HepG2 (cell line): ENCODE results near the gene RAB40C. TPM values are rescaled to one million over a fixed set of nuclear protein-coding genes. Genes with fewer than 3 reads are reported as not detected.

Experiments
- ATAD3A ChIP-seq: sonication (generic); formaldehyde crosslinking; IDR thresholded peaks from 2 replicates; pipeline ENCODE4 v1.4.0; 2020; ENCODE audit warnings: missing genetic modification reagents
- BRCA1 ChIP-seq: sonication (generic); formaldehyde crosslinking; IDR thresholded peaks from 2 replicates; pipeline ENCODE4 v1.4.0; 2020; ENCODE audit warnings: missing genetic modification reagents
- CEBPG ChIP-seq: IDR thresholded peaks from 2 replicates; pipeline ENCODE4 v1.6.1; 2016
- HHEX ChIP-seq: IDR thresholded peaks from 2 replicates; pipeline ENCODE4 v1.6.1; 2016; ENCODE audit warnings: control low read depth
- MEF2D ChIP-seq: sonication (generic); formaldehyde crosslinking; IDR thresholded peaks from 2 replicates; pipeline ENCODE4 v1.5.1; 2020; ENCODE audit warnings: mild to moderate bottlenecking, missing genetic modification reagents
- NAIF1 ChIP-seq: sonication (generic); formaldehyde crosslinking; IDR thresholded peaks from 2 replicates; pipeline ENCODE4 v1.5.0; 2020; ENCODE audit warnings: mild to moderate bottlenecking, missing genetic modification reagents, borderline replicate concordance
- NFYC ChIP-seq: IDR thresholded peaks from 2 replicates; pipeline ENCODE4 v1.6.1; 2016; ENCODE audit warnings: missing genetic modification reagents, missing compliant biosample characterization
- PTBP1 ChIP-seq: fragments of 200-400 bp; formaldehyde crosslinking; IDR thresholded peaks from 2 replicates; pipeline ENCODE4 v1.6.1; 2018; ENCODE audit warnings: low read length, low read depth; ENCODE audit not compliant: poor library complexity, severe bottlenecking
- RFX1 ChIP-seq: fragments of 450-650 bp; IDR thresholded peaks from 2 replicates; pipeline ENCODE4 v1.6.1; 2017
- RFXANK ChIP-seq: IDR thresholded peaks from 2 replicates; pipeline ENCODE4 v1.6.1; 2016
- TSC22D2 ChIP-seq: sonication (generic); formaldehyde crosslinking; IDR thresholded peaks from 2 replicates; pipeline ENCODE4 v1.5.1; 2020; ENCODE audit warnings: missing genetic modification reagents, mild to moderate bottlenecking, borderline replicate concordance
- ZKSCAN8 ChIP-seq: IDR thresholded peaks from 2 replicates; pipeline ENCODE4 v1.6.1; 2016; ENCODE audit warnings: borderline replicate concordance, missing genetic modification reagents, missing compliant biosample characterization
- ZNF382 ChIP-seq: sonication (generic); formaldehyde crosslinking; IDR thresholded peaks from 2 replicates; pipeline ENCODE4 v1.5.0; 2020; ENCODE audit warnings: missing genetic modification reagents, mild to moderate bottlenecking, borderline replicate concordance
- ZNF446 ChIP-seq: sonication (generic); formaldehyde crosslinking; IDR thresholded peaks from 2 replicates; pipeline ENCODE4 v1.5.0; 2020; ENCODE audit warnings: mild to moderate bottlenecking, missing genetic modification reagents
- ZNF549 ChIP-seq: sonication (generic); formaldehyde crosslinking; IDR thresholded peaks from 2 replicates; pipeline ENCODE4 v1.5.0; 2020; ENCODE audit warnings: missing genetic modification reagents
- ZNF619 ChIP-seq: sonication (generic); formaldehyde crosslinking; IDR thresholded peaks from 2 replicates; pipeline ENCODE4 v1.4.0; 2020; ENCODE audit warnings: mild to moderate bottlenecking, missing genetic modification reagents
- ZNF770 ChIP-seq: sonication (generic); formaldehyde crosslinking; IDR thresholded peaks from 2 replicates; pipeline ENCODE4 v1.5.0; 2020; ENCODE audit warnings: mild to moderate bottlenecking, missing genetic modification reagents
- polyA plus RNA-seq, 8 experiments: library from polyadenylated mRNA; depleted of rRNA in 3 of 8; stranded (reverse) in 7 of 8; unstranded in 1 of 8; fragments of >200 nt; fragmentation: Illumina TruSeq in 4 of 8; extraction: Trizol in 4 of 8; gene quantifications; 2 replicates each; pipeline versions ENCODE4 v1.2.1 to v1.2.3, GENCODE V29; 2011 to 2016; ENCODE audit warnings: low read depth in 4 of 8, missing spikeins in 1 of 8, mixed read lengths in 1 of 8; ENCODE audit not compliant: insufficient read depth in 1 of 8
- total RNA-seq, 5 experiments: library from RNA; depleted of rRNA; stranded (reverse); fragments of >200 nt; fragmentation: Illumina TruSeq; extraction: Trizol; gene quantifications; 2 replicates each; pipeline ENCODE4 v1.2.3, GENCODE V29; 2016; ENCODE audit warnings: low read depth in 1 of 5
- TF ChIP-seq, protein P1 (sequence below): sonication (generic); formaldehyde crosslinking; IDR thresholded peaks from 2 replicates; pipeline ENCODE4 v1.4.0; 2020; ENCODE audit warnings: mild to moderate bottlenecking, missing genetic modification reagents, borderline replicate concordance
- TF ChIP-seq, protein P2 (sequence below): sonication (generic); formaldehyde crosslinking; IDR thresholded peaks from 2 replicates; pipeline ENCODE4 v1.4.0; 2020; ENCODE audit warnings: missing genetic modification reagents
- TF ChIP-seq, protein P3 (sequence below): sonication (generic); formaldehyde crosslinking; IDR thresholded peaks from 2 replicates; pipeline ENCODE4 v1.4.0; 2020; ENCODE audit warnings: mild to moderate bottlenecking, missing genetic modification reagents

Gene RAB40C
- total and polyA plus RNA-seq, 2 of the 13 experiments (the other 11 are each of a cell fraction or from before 2014, with no cell fraction given): 7.7 to 11.5 TPM

GRCh38 chr16:642189-643049 lies 52.6 kb downstream of the RAB40C start (continued):
- TF ChIP-seq NAIF1 (no peak), ZNF549 (CRISPR knock-in tag) (no peak), ZKSCAN8 (no peak), TSC22D2 (CRISPR knock-in tag) (peak; percentile 79; the same call in 1 of the 2 replicates), HHEX (CRISPR knock-in tag) (no peak), ZNF770 (peak; percentile 9; the same call in 1 of the 2 replicates), BRCA1 (no peak), RFXANK (CRISPR knock-in tag) (no peak), ATAD3A (no peak), PTBP1 (no peak), ZNF382 (CRISPR knock-in tag) (no peak), ZNF619 (CRISPR knock-in tag) (no peak), ZNF446 (CRISPR knock-in tag) (peak; percentile 40; the same call in 1 of the 2 replicates), NFYC (CRISPR knock-in tag) (no peak), MEF2D (peak; percentile 8; the same call in 1 of the 2 replicates), RFX1 (no peak), CEBPG (no peak)
- TF ChIP-seq, protein P1, sequence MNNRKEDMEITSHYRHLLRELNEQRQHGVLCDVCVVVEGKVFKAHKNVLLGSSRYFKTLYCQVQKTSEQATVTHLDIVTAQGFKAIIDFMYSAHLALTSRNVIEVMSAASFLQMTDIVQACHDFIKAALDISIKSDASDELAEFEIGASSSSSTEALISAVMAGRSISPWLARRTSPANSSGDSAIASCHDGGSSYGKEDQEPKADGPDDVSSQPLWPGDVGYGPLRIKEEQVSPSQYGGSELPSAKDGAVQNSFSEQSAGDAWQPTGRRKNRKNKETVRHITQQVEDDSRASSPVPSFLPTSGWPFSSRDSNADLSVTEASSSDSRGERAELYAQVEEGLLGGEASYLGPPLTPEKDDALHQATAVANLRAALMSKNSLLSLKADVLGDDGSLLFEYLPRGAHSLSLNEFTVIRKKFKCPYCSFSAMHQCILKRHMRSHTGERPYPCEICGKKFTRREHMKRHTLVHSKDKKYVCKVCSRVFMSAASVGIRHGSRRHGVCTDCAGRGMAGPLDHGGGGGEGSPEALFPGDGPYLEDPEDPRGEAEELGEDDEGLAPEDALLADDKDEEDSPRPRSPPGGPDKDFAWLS (CRISPR knock-in tag): no peak
- TF ChIP-seq, protein P2, sequence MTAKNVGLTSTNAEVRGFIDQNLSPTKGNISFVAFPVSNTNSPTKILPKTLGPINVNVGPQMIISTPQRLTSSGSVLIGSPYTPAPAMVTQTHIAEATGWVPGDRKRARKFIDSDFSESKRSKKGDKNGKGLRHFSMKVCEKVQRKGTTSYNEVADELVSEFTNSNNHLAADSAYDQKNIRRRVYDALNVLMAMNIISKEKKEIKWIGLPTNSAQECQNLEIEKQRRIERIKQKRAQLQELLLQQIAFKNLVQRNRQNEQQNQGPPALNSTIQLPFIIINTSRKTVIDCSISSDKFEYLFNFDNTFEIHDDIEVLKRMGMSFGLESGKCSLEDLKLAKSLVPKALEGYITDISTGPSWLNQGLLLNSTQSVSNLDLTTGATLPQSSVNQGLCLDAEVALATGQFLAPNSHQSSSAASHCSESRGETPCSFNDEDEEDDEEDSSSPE (CRISPR knock-in tag): peak; percentile 59
- TF ChIP-seq, protein P3, sequence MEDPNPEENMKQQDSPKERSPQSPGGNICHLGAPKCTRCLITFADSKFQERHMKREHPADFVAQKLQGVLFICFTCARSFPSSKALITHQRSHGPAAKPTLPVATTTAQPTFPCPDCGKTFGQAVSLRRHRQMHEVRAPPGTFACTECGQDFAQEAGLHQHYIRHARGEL (CRISPR knock-in tag): no peak
